ENCODE measurements around the gene ADK.

DNA sequence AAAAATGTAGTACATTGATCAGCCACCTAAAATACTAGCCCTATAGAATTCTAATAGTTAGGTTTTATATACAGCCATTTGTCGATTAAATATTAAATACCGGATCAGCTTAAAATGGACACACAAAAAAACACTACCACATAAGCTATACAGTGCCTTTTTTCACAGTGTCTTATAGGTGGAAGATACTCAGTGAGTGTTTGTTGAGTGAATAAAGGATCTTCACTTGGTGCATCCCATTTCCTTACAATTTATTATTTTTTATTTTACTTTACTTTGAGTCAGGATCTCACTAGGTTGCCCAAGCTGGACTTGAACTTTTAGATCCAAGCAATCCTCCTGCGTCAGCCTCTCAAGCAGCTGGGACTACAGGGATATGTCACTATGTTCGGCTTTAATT, 340.0 kb downstream of the ADK start:
- TF ChIP-seq, protein P1, sequence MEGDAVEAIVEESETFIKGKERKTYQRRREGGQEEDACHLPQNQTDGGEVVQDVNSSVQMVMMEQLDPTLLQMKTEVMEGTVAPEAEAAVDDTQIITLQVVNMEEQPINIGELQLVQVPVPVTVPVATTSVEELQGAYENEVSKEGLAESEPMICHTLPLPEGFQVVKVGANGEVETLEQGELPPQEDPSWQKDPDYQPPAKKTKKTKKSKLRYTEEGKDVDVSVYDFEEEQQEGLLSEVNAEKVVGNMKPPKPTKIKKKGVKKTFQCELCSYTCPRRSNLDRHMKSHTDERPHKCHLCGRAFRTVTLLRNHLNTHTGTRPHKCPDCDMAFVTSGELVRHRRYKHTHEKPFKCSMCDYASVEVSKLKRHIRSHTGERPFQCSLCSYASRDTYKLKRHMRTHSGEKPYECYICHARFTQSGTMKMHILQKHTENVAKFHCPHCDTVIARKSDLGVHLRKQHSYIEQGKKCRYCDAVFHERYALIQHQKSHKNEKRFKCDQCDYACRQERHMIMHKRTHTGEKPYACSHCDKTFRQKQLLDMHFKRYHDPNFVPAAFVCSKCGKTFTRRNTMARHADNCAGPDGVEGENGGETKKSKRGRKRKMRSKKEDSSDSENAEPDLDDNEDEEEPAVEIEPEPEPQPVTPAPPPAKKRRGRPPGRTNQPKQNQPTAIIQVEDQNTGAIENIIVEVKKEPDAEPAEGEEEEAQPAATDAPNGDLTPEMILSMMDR (conservative IDR thresholded peaks at IDR 0.05 in 1 of 2, IDR thresholded peaks at IDR 0.05 in 1 of 2; ENCODE audit: low read depth in 1 of 2, low read length in 2 of 2), result no peak
- no peak for TF ChIP-seq EZH2 (IDR thresholded peaks at IDR 0.05; ENCODE audit: low read length, missing control alignments)

All from fibroblast of lung (primary cell).